HG03097 (cell line): Measurements from ENCODE around the gene TEX36.
"Not testable (repeated sequence)": the region's sequence is repeated elsewhere in the genome, so short reads cannot be mapped to it uniquely, and the experiment has no call there.

Source experiments
- ATAC-seq: cut with Tn5 transposase; IDR thresholded peaks from one replicate; pipeline ENCODE4 v1.9.1; 2021; ENCODE audit not compliant: unreplicated experiment, low FRiP score

The TEX36 gene

DNA sequence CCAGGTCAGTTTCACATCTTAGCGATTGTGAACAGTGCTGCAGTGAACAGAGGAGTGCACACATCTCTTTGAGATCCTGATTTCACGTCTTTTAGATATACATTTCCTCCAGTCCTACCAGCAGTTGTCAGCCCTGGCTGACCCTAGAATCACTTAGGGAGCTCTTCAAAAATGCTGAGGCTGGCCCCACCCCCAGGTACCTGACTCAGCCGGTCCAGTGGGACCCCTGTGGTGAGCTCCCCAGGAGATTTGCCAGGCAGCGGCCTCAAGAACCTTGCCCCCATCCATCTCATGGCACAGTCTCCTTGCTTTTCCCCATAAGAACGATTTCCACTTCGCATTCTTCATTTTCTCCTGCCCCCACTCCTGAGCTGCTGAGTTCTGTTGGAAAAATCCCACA lies 45.5 kb downstream of the TEX36 start:
- ATAC-seq = no peak

DNA sequence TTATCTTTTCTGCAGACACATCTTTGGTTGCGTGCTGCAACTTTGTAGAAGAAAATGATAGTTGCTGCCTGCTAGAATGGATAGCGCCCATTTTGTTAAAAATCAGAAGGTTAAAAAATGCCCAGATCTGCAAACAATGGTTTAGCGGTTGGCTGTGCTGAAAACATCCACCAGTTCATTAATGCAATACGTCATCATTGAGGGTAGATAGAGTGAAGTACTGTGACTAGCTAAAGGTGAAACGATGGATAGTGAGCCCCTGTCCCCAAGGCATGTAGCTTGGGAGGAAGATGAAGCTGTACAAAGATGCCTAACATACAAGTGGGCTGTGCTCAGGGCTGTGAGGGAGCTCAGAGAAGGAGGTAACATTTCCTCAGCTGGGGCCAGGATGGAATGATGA lies 48.4 kb downstream of the TEX36 start:
- ATAC-seq = no peak

DNA sequence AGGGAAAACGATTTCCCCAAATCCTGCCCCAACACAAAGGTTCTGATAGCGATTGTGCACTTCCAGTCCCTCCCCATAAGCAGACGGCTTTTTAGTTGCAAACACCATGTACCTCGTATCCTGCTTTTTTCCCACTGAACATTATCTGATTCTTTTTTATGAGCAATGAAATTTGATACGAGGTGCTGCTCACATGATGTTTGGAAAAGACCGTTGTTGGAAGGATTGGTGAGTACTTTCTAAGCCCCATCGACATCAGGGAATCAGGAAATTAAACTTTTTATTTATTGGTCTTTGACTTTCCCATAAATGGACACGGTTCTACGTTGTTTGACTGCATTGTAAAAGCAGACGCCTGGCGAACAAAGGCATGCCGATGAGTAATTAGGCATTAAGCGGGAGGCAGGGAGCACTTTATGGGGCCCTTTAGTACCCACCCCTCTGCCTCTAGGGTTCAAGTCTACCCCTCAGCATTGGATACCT lies 49.4 kb downstream of the TEX36 start:
- ATAC-seq = no peak

GRCh38 chr10:125631806-125632205 lies 51.2 kb downstream of the TEX36 start:
- ATAC-seq = no peak

DNA sequence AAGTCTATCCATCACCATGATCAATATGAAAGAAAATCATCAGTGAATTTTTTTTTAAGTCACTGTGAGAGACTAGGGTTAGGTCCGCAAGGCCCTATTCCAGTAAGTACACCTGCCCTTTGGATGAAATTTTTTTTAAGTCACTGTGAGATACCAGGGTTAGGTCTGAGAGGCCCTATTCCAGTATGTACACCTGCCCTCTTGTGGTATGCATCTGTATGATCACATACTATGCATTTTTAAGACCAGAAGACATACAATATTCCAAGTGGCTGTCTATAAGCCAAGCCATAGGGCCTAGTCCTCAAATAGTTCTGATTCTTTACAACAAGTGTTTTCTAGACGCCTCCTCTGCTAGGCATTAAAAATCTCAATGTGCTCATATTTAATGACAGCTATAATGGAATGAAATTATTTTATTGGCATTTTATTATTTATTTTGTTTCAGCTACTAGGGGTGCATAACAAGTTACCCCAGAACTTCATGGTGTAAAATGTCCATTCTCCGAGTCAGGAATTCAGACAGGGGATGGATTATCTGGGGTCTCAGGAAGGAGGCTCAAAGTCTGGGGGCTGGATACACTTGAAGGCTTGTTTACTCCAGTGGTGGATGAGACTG lies 53.1 kb downstream of the TEX36 start:
- ATAC-seq = no peak

DNA sequence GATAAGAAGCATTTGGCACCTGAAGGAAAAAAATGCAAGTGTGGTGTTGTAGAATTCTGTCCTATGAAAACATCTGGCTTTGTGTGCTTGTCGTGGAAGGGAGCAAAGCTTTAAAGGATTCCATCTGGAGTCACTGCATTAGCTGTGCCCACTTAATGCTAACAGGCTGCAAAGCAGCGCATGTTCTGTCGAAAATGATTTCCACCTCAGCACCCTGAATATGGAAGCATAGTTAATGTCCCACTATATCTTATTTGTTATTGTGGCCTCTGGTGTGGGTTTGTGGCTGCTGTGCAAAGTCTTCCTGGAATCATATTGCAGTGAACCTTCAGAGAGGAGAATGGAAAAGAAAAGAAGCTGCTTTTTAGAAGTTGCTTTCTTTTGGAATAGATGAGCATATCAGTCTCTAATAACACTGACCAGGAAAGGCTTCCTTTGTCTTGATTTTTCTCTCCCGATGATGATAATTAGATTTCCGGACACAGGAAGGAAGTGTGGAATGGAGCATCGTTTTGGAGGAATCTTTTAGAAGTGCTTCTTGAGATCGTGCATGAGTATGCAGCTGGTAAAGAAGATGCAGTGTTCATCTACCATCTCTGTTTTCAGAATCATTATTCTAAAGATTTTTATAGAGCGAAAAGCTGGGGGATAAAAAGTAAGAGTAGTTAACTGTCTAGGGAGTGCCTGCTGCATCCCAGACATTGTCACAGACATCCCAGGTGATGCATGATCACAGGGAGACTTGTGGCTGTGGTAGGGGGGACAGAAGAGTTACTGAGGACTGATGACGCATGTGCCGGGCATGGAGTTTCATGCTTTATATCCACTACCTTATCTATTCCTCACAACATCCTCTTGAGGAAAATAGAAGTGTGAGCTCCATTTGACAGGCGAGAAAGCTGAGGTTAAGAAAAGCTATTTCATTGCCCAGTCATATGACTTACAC lies 54.6 kb downstream of the TEX36 start:
- no peak for ATAC-seq

GRCh38 chr10:125627646-125628045 lies 55.3 kb downstream of the TEX36 start:
- no peak for ATAC-seq

GRCh38 chr10:125626671-125627070 lies 56.3 kb downstream of the TEX36 start:
- no peak for ATAC-seq

GRCh38 chr10:125625586-125625985 lies 57.4 kb downstream of the TEX36 start:
- no peak for ATAC-seq

- ATAC-seq = no peak
Observed at GRCh38 chr10:125624800-125625199, 58.2 kb downstream of the TEX36 start.

DNA sequence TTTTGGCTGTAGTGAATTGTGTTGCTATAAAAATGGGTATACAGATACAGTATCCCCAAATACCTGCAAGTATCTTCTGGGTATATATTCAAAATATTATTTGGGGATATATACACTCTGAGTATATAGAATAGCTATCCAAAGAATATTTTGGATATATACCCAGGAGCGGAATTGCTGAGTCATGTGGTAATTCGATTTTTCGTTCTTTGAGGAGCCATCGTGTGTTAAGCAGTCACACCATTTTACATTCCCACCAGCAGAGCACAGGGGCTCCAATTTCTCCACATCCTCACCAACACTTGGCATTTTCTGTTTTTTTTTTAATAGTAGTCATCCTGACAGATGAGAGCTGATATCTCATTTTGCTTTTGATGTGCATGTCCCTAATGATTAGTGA lies 61.9 kb downstream of the TEX36 start:
- no peak for ATAC-seq

DNA sequence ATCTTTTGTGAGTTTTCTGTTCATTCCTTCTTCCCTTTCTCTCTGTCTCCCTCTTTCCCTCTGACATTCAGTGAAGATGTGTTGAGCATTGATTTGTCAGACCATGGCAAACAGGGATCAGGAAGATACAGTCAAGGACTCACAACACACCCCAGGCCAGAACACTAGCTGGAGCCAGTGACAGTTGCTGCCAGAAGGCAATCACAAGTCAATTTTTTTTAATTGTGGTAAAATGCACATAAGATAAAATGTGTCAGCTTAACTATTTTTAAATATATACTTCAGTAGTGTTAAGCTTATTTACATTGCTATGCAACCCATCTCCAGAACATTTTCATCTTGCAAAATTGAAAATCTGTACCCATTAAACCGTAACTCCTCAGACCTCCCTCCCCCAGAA lies 62.6 kb downstream of the TEX36 start:
- ATAC-seq = no peak

- not testable (repeated sequence) for ATAC-seq
Observed at GRCh38 chr10:125613062-125613461, 69.9 kb downstream of the TEX36 start.

- ATAC-seq = no peak
Observed at GRCh38 chr10:125611756-125612155, 71.2 kb downstream of the TEX36 start.

GRCh38 chr10:125611216-125611615 lies 71.7 kb downstream of the TEX36 start:
- no peak for ATAC-seq

- no peak for ATAC-seq
Observed at GRCh38 chr10:125609859-125610258, 73.1 kb downstream of the TEX36 start.

DNA sequence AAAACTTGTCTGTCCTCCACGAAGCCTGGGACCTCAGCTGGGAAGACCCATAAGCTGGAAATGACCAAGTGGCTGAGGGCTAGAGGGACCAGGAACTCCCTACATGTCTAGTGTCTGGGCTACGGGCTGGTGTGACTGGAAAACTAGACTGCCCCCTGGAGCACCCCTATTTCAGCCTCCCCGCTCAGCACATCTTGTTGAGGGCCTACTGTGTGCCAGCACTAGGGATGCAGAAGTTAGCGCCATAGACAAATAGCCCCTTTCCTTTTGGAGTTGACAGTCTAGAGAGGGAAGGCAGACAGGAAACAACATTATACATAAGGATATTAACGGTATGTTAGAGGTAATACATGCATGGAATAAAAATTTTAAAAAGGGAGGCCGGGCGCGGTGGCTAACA lies 74.5 kb downstream of the TEX36 start:
- no peak for ATAC-seq

- no peak for ATAC-seq
Observed at GRCh38 chr10:125607689-125608290, 75.2 kb downstream of the TEX36 start.

DNA sequence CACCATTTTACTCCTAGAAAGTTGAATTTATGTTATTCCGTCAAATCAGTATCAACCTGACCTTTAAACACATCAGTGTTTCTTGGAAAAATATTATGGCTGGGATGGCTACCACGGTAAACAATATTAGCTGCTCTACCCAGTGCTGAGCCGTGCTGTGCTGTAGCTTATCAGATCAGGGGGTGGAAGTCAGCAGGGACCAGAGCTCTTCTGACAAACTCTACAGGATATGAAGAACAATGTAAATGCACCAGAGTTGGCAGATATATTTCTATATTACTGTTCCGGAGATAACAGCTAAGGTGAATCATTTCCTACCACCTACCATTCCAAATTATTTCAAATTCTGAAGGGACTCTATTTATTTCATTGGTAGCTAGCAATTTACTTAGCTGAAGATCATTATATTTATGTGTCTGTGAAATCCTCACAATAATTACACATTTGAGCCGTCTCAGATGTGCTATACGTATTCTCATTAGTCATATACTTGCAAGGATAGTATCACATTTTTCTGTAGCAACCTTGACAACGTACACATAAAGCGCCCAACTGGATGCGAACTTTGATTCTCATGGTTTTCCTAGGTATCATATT lies 76.5 kb downstream of the TEX36 start:
- no peak for ATAC-seq
